Neutrophil (primary cell): ENCODE measurements around the gene PRPSAP2.

ENCODE experiments used
- H3K27ac ChIP-seq: fragments of 200-600 bp; sonication (generic); 2 replicates; pipeline ENCODE4 v1.5.1; 2016; ENCODE audit warnings: mild to moderate bottlenecking, moderate library complexity
- H3K27me3 ChIP-seq: fragments of 200-600 bp; sonication (generic); 2 replicates; pipeline ENCODE4 v1.6.0; 2016; ENCODE audit warnings: mild to moderate bottlenecking
- H3K36me3 ChIP-seq: fragments of 200-600 bp; sonication (generic); 2 replicates; pipeline ENCODE4 v1.5.1; 2017
- H3K4me1 ChIP-seq, 2 experiments: fragments of 200-600 bp in 1 of 2; sonication (generic) in 1 of 2; 1 replicate in 1 of 2; 2 replicates in 1 of 2; pipeline versions ENCODE4 v1.5.1 to v1.6.1; 2013 to 2016; ENCODE audit warnings: low read depth in 1 of 2, low read length in 1 of 2, mild to moderate bottlenecking in 1 of 2, moderate library complexity in 1 of 2; ENCODE audit not compliant: control insufficient read depth in 1 of 2, insufficient read depth in 1 of 2
- H3K4me3 ChIP-seq, 2 experiments: fragments of 200-600 bp in 1 of 2; sonication (generic) in 1 of 2; 1 replicate in 1 of 2; 2 replicates in 1 of 2; pipeline ENCODE4 v1.5.1; 2013 to 2016; ENCODE audit warnings: low read depth in 1 of 2, low read length in 1 of 2, mild to moderate bottlenecking in 1 of 2, moderate library complexity in 1 of 2
- H3K9me3 ChIP-seq: fragments of 200-600 bp; sonication (generic); 2 replicates; pipeline ENCODE4 v1.5.1; 2016
- TF ChIP-seq, protein P1 (sequence below): fragments of 200-600 bp; sonication (generic); IDR thresholded peaks from 2 replicates; pipeline ENCODE4 v1.5.1; 2016; ENCODE audit warnings: antibody characterized with exemption

Gene PRPSAP2

DNA sequence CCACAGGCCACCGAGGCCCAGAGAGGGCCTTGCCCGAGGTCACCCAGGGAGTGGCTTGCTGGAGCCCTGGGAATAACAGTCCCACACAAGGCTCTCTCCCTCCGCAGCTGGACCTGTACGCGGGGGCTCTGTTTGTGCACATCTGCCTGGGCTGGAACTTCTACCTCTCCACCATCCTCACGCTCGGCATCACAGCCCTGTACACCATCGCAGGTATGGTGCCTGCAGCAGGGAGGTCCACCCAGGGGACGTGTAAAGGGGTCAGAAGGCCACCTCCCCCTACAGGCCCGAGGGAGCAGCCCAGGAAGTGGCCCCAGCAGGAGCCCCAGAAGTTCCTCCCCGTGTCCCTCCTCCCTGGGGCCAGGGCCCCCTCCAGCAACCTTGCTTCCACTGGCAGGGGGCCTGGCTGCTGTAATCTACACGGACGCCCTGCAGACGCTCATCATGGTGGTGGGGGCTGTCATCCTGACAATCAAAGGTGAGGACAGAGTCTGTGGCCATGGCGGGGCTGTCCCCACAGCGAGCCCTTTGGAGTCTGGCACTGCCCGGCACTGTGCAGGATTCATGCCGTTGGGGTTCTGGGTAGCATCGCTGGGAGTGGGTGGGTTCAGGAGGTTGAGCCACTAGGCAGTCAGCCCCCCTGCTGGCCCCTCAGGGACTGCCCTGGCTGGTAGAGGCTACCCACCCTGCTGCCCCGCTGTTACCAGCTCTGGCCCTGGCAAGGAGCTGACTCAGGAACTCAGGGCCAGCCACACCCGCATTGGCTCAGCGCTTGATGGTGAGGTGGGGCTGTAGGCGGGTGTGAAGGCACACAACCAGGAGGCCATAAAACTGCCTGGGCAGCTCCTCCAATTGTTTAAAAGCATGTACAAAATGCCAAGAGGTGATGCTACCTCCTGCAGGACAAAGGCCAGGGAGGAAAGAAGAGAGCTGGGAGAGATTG, 111.3 kb downstream of the PRPSAP2 start:
- H3K4me1 ChIP-seq = peaks cover 36 to 43% of the 10 kb centered on the region in 2 experiments
- peak overlapping the region; percentile 63 for H3K27ac ChIP-seq
- TF ChIP-seq, protein P1, sequence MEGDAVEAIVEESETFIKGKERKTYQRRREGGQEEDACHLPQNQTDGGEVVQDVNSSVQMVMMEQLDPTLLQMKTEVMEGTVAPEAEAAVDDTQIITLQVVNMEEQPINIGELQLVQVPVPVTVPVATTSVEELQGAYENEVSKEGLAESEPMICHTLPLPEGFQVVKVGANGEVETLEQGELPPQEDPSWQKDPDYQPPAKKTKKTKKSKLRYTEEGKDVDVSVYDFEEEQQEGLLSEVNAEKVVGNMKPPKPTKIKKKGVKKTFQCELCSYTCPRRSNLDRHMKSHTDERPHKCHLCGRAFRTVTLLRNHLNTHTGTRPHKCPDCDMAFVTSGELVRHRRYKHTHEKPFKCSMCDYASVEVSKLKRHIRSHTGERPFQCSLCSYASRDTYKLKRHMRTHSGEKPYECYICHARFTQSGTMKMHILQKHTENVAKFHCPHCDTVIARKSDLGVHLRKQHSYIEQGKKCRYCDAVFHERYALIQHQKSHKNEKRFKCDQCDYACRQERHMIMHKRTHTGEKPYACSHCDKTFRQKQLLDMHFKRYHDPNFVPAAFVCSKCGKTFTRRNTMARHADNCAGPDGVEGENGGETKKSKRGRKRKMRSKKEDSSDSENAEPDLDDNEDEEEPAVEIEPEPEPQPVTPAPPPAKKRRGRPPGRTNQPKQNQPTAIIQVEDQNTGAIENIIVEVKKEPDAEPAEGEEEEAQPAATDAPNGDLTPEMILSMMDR = no peak
- H3K27me3 ChIP-seq = no peaks in the 10 kb centered on the region
- peaks cover 2% of the 10 kb centered on the region for H3K36me3 ChIP-seq
- no peaks in the 10 kb centered on the region for H3K9me3 ChIP-seq
- peak overlapping the region; percentile 41 to 47 for H3K4me3 ChIP-seq

DNA sequence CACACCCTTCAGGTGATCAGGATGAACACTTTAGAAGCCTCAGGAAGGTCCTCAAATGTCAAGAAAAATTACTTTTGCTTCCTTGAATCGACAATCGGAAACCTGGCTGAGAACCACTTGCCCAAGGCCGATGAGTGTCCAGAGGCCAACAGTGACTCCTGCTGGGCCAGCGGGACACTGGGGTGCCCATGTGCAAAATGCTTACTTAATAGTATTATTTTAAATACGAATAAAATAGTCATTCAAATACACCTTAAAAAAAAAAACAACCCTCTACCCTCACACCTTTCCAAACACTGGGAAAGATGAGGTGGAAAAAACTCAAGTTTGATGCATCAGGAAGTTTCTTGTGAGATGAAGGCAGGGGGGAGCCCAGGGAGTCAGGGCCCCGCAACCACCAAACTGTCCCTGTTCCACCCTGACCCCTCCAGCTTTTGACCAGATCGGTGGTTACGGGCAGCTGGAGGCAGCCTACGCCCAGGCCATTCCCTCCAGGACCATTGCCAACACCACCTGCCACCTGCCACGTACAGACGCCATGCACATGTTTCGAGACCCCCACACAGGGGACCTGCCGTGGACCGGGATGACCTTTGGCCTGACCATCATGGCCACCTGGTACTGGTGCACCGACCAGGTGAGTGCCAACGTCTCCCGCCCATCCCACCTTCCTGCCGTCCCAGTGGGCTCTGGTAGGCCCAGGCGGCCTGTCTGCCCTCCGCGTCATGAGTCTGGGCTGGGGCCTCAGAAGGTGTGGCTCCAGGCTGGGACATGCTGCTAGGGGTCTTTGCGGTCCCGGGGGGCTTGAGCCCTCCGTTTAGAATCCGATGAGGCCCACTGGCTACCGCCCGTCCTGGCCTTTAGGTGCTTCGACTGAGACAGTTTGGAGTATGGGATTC, 112.9 kb downstream of the PRPSAP2 start:
- H3K27ac ChIP-seq = no peak overlapping the region
- TF ChIP-seq, protein P1 = no peak
- H3K9me3 ChIP-seq = no peaks in the 10 kb centered on the region
- H3K27me3 ChIP-seq = no peaks in the 10 kb centered on the region
- H3K36me3 ChIP-seq = peaks cover 12% of the 10 kb centered on the region
- peaks cover 36 to 37% of the 10 kb centered on the region in 2 experiments for H3K4me1 ChIP-seq
- H3K4me3 ChIP-seq = no peak overlapping the region

GRCh38 chr17:18971801-18972200, 113.9 kb downstream of the PRPSAP2 start:
- H3K4me3 ChIP-seq = no peak overlapping the region
- H3K27me3 ChIP-seq = no peaks in the 10 kb centered on the region
- peaks cover 18% of the 10 kb centered on the region for H3K36me3 ChIP-seq
- no peak overlapping the region for H3K27ac ChIP-seq
- H3K9me3 ChIP-seq = no peaks in the 10 kb centered on the region
- H3K4me1 ChIP-seq = peaks cover 36 to 37% of the 10 kb centered on the region in 2 experiments
- TF ChIP-seq, protein P1 = no peak

DNA sequence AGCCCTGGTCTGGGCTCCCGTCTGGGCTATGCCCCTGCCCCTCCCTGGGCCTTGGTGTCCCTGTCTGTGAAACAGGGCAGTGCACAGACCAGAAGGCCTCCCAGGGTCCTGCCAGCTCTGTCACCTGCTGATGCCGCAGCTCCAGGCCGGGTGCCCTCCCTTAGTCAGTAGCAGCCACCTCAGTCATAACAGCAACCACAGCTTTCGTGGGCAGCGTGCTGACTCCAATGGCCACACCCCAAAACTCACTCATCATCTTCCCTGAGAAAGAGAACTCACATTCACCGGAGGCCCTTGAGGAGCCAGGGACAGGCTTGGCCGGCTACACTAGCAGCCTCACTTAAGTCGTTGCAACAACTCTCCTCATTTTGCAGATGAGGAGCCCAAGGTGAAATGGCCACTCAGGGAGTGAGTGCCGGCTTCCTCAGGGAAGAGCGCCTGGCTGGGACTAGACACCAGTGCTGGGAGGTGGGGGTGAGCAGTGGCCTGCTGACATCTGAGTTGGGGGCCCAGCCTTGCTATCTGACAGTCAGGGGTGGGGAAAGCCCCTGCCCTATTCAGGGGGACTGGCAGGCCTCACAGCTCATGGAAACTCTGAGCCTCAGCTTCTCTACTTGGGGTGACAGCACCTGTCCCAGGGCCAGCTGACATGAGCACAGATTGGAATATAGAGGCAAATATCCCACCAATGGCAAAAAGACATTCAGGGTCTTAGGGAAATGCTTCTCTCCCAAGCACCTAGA, 116.6 kb downstream of the PRPSAP2 start:
- no peaks in the 10 kb centered on the region for H3K9me3 ChIP-seq
- no peak overlapping the region for H3K27ac ChIP-seq
- peaks cover 45% of the 10 kb centered on the region for H3K36me3 ChIP-seq
- peaks cover 9 to 10% of the 10 kb centered on the region in 2 experiments for H3K4me1 ChIP-seq
- TF ChIP-seq, protein P1 = no peak
- no peak overlapping the region for H3K4me3 ChIP-seq
- H3K27me3 ChIP-seq = no peaks in the 10 kb centered on the region

GRCh38 chr17:18975597-18975996, 117.7 kb downstream of the PRPSAP2 start:
- Histone ChIP-seq H3K4me3 (no peak overlapping the region), H3K4me1 (no peaks in the 10 kb centered on the region), H3K27me3 (no peaks in the 10 kb centered on the region), H3K27ac (no peak overlapping the region), H3K9me3 (no peaks in the 10 kb centered on the region), H3K36me3 (peaks cover 54% of the 10 kb centered on the region)
- TF ChIP-seq, protein P1 = no peak
